Renal cortical epithelial cell (primary cell): Measurements from ENCODE around the gene ZDHHC11. TPM values are rescaled to one million over a fixed set of nuclear protein-coding genes. Genes with fewer than 3 reads are reported as not detected.
"Not testable (repeated sequence)": the region's sequence is repeated elsewhere in the genome, so short reads cannot be mapped to it uniquely, and the experiment has no call there.

Experiments
- DNase-seq: peaks from one replicate; pipeline ENCODE4 v3.0.0-alpha.2; 2011; ENCODE audit warnings: low read depth
- total RNA-seq: library from RNA; depleted of rRNA; stranded (reverse); fragments of >200 nt; gene quantifications from 2 replicates; pipeline ENCODE4 v1.2.3, GENCODE V29; 2014

ZDHHC11 gene
- total RNA-seq, 1 donor from 2014 or later, result 2.3 TPM

GRCh38 chr5:859798-860296 is 9.1 kb upstream of the ZDHHC11 start:
- DNase-seq, result no peak

- no peak for DNase-seq
Measured at GRCh38 chr5:859391-859790, 8.6 kb upstream of the ZDHHC11 start.

GRCh38 chr5:858726-859125 is 7.9 kb upstream of the ZDHHC11 start:
- DNase-seq, result no peak

GRCh38 chr5:856531-857425 is 6.0 kb upstream of the ZDHHC11 start:
- no peak for DNase-seq

- DNase-seq, result no peak
Measured at GRCh38 chr5:855771-856530, 5.2 kb upstream of the ZDHHC11 start.

GRCh38 chr5:854966-855743 is 4.4 kb upstream of the ZDHHC11 start:
- no peak for DNase-seq

- no peak for DNase-seq
Measured at GRCh38 chr5:854217-854616, 3.4 kb upstream of the ZDHHC11 start.

- DNase-seq, result not testable (repeated sequence)
Measured at GRCh38 chr5:853416-854090, 2.8 kb upstream of the ZDHHC11 start.

GRCh38 chr5:852431-853401 is 1.9 kb upstream of the ZDHHC11 start:
- DNase-seq, result no peak

GRCh38 chr5:852018-852417 is 1.2 kb upstream of the ZDHHC11 start:
- no peak for DNase-seq

GRCh38 chr5:851553-851952 is 767 bp upstream of the ZDHHC11 start:
- DNase-seq, result no peak

- no peak for DNase-seq
Measured at GRCh38 chr5:851076-851475, 290 bp upstream of the ZDHHC11 start.

- DNase-seq, result no peak
Measured at GRCh38 chr5:849651-850301, 1.0 kb downstream of the ZDHHC11 start.

GRCh38 chr5:848671-849111 is 2.1 kb downstream of the ZDHHC11 start:
- DNase-seq, result no peak

- not testable (repeated sequence) for DNase-seq
Measured at GRCh38 chr5:847736-848135, 3.0 kb downstream of the ZDHHC11 start.

GRCh38 chr5:847212-847611 is 3.6 kb downstream of the ZDHHC11 start:
- DNase-seq, result not testable (repeated sequence)

GRCh38 chr5:846602-847091 is 4.1 kb downstream of the ZDHHC11 start:
- DNase-seq, result not testable (repeated sequence)

GRCh38 chr5:845676-846601 is 4.8 kb downstream of the ZDHHC11 start:
- DNase-seq, result not testable (repeated sequence)
